GM12873 (cell line): ENCODE results near the gene EPHB4.

Source experiments
- TF ChIP-seq, protein P1 (sequence below): IDR thresholded peaks from 2 replicates; pipeline ENCODE4 v1.5.1; 2012; ENCODE audit warnings: low read depth, mild to moderate bottlenecking, moderate library complexity, low read length, control low read depth; ENCODE audit not compliant: insufficient read depth; ENCODE audit errors: missing control alignments

The EPHB4 gene

DNA sequence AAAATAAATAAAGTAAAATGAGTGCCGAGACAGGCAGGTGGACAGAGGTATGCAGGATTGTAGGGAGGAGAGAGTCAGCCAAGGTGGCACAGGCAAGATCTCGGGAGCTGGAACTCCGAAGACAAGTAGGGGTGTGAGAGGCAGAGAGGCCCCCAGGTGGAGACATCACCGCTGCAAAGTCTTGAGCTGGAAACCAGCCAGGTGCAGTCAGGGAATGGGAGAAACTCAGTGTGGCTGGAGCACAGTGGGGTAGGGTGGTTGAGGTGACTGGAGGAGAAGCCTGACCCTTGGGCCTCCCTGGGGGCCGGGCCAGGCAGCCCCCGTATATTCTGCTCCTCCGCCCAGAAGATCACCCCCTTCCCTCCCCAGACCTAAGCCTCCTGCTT, 4.2 kb downstream of the EPHB4 start:
- TF ChIP-seq, protein P1, sequence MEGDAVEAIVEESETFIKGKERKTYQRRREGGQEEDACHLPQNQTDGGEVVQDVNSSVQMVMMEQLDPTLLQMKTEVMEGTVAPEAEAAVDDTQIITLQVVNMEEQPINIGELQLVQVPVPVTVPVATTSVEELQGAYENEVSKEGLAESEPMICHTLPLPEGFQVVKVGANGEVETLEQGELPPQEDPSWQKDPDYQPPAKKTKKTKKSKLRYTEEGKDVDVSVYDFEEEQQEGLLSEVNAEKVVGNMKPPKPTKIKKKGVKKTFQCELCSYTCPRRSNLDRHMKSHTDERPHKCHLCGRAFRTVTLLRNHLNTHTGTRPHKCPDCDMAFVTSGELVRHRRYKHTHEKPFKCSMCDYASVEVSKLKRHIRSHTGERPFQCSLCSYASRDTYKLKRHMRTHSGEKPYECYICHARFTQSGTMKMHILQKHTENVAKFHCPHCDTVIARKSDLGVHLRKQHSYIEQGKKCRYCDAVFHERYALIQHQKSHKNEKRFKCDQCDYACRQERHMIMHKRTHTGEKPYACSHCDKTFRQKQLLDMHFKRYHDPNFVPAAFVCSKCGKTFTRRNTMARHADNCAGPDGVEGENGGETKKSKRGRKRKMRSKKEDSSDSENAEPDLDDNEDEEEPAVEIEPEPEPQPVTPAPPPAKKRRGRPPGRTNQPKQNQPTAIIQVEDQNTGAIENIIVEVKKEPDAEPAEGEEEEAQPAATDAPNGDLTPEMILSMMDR, result no peak

DNA sequence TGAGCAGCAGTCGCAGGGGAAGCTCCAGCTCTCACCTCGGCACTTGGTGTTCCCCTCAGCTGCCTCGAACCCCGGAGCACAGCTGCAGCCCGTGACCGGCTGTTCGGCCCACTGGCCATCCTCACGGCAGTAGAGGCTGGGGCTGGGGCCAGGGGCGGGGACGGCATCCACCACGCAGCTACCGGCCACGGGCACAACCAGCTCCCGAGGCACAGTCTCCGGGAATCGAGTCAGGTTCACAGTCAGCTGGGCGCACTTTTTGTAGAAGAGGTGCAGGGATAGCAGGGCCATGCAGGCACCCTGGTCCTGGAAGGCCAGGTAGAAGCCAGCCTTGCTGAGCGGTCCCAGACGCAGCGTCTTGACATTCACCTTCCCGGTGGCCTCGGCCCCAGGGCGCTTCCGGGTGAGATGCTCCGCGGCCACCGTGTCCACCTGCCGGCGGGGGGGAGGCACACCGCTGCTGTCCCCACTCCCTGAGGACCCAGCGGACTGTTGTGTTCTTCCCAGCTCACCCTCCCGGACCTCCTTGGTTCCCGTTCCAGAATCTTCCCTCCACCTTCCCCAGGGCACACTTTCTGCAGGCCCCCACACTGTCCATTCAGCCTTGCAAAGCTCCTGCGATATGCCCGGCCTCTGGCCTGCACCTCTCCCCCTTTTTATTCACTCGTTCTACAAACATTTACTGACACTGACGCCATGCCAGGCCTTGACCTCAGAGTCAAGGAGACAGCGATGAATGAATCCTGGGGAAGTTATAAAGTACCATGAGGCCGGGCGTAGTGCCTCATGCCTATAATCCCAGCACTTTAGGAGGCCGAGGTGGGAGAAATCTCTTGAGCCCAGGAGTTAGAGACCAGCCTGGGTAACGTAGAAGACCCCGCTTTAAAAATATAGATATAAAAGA, 4.8 kb downstream of the EPHB4 start:
- TF ChIP-seq, protein P1, result no peak

DNA sequence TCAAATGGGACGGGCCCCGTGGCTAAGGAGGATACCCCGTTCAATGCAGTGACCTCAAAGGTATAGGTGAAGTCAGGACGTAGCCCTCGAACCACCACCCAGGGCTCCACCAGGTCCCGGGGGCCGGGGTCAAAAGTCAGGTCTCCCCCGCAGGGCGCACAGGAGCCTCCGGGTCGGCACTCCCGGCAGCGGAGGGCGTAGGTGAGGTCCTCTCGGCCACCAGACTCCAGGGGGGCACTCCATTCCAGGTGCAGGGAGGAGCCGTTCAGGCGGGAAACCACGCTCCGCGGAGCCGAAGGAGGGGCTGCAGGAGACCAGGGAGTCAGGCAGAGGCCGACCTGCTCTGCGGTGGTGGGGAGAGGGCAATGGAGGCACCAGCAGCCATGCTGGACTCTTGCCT, 7.7 kb downstream of the EPHB4 start:
- TF ChIP-seq, protein P1, result no peak

DNA sequence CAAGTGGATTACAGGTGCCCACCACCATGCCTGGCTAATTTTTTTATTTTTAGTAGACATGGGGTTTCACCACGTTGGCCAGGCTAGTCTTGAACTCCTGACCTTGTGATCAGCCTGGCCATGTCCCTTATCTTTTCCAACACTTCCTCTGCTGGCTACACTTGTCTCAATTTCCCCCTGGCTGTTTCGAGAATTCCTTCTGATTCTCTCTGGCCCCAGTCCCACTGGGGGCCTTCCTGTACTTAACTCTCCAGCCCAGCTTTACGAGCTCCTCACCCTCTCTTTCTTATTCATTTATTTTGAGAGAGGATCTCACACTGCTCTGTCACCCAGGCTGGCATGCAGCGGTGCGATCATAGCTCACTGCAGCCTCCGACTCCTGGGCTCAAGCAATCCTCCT, 8.5 kb downstream of the EPHB4 start:
- TF ChIP-seq, protein P1, result no peak

DNA sequence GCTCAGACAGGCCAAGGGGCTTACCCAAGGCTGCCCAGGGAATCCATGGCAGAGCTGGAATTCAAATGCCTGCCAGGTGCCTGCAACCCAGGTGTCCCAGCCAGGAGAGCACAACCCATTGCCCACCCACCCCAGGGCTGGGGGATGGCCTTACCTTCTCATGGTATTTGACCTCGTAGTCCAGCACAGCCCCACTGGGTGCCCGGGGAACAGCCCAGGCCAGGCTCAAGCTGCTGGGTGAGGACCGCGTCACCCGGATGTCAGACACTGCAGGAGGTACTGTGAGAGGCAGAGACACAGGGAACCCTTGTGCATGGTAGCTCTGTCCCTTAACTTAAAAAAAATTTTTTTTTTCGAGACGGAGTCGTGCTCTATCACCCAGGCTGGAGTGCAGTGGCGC, 9.0 kb downstream of the EPHB4 start:
- TF ChIP-seq, protein P1, result no peak

DNA sequence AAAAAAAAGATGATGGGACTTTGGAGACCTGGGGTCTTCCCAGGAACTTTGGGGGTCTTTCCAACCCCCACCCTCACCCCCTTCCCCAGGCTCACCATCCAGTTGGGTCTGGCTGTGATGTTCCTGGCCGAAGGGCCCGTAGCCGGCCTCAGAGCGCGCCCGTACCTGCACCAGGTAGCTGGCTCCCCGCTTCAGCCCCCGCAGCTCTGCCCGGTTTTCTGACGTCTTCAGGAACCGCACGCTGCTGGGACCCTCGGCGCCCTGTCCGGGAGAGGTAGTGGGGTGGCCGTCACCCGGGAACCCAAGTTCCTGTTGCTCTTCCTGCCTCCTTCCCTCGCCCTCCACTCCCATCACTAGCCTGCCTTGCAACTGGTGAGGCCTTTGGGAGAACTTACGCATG, 10.2 kb downstream of the EPHB4 start:
- TF ChIP-seq, protein P1, result no peak

DNA sequence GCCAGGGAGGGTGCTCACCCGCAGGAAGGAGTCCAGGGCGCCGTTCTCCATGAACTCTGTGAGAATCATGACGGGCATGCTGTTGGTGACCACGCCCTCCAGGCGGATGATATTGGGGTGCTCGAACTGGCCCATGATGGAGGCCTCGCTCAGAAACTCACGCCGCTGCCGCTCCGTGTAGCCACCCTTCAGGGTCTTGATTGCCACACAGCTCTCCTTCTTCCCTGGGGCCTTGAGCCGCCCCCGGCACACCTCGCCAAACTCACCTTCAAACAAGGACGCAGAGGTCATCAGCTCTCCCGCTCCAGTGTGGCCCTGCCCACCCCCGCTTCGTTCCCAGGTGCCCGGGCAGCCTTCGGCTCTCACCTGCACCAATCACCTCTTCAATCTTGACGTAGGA, 14.6 kb downstream of the EPHB4 start:
- TF ChIP-seq, protein P1, result no peak
